Bone marrow (tissue), 2 donors: ENCODE measurements around the gene SYT1.
"Not testable (repeated sequence)": the region's sequence is repeated elsewhere in the genome, so short reads cannot be mapped to it uniquely, and the experiment has no call there.

Experiments used
- DNase-seq, 2 donors: peaks; one replicate each; lab custom pipeline; 2025; lab: John Stamatoyannopoulos, UW

The SYT1 gene

DNA sequence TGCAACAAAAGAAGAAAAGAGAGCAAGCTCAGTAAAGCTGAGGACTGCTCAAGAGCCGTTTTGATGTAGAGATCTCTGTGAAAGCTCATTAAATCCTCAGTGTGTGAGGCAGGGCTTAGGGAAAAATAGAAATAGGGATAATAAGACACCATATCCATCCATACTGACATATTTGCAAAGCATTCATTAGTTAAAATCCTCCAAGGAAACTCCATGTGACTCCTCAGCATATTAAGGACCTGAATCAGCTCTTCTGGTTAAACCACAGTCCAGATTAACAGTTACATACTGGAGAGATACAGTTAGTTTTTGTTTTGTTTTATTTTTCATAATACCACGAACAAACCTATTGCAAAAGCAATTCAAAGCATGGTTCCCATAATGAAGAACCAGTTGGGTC, 538.0 kb downstream of the SYT1 start:
- DNase-seq = no peak

DNA sequence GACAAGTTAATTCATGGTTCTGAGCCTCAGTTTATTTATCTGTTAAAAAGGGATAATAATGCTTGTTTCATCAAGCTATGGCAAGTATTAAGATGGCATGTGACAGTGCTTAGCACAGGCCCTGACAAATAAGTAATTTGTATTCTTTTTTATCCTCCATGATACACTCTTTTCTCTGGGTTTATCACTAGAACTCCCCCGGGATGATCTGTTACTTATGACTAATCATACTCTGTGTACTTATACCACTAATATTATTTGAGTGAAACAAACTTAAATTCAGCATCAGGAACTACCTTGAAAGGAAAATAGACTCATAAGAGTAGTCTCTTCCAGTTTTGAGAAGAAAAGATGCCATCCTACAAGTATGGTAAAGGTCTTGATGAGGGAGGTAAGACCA, 542.4 kb downstream of the SYT1 start:
- DNase-seq = no peak

DNA sequence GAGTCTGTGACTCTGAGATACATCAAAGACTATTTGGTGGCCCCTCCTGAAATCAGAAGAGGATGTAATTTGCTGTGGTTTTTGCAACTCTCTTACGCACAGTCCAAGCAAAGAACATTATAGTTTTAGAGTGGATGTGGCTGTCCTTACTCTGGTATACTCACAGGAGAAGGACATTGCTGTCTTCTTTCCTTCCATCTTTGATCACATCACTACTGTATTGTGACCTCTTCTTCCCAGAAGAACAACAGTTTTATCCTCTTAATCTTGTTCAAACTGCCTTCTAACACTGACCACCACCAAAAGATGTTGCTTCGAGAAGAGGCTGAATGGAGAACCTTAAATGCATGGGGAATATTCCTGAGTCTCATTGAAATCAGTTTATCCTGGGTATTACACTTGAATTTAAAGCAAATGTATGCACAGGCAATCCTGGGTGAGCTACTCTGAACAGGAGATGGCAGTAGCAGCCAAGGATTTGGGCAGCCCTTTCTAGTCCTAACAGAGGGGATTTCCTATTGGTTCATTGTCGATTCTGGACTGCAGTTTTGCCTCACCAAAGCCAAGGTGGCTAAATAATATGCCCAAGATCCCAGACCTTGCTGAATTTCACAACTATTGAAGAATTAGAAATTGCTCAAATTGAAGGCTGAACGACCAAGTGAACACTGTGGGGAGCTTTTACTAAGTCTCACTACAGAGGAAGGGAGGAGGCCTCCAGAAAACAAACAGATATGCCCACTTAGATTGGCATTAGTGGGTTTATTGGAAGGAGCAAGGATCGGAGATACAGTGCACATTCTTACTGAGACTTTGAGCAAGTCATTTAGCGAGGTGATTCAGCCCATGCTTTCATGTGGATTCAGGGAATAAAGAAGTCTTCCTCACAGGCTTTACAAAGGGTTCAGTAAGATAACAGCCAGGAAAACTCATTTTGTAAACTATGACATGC, 543.4 kb downstream of the SYT1 start:
- DNase-seq = no peak

DNA sequence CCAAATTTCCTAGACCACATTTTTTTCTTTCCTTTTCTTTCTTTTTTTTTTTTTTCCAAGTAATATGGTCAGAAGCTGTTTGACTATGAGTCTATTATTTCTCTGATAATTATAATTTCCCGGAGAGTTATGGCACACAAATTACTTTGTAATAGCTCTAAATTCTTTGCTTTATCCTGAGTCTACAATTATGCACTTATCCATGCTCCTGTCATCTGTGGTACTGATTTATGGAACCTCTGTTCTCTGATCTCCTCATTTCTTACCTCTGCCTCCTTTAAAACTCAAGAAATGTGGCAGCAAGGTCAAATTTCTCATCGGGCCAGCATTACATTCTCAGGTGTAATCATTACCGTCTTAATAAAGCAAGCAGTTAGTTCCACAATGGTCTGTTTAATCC, 544.1 kb downstream of the SYT1 start:
- no peak for DNase-seq

DNA sequence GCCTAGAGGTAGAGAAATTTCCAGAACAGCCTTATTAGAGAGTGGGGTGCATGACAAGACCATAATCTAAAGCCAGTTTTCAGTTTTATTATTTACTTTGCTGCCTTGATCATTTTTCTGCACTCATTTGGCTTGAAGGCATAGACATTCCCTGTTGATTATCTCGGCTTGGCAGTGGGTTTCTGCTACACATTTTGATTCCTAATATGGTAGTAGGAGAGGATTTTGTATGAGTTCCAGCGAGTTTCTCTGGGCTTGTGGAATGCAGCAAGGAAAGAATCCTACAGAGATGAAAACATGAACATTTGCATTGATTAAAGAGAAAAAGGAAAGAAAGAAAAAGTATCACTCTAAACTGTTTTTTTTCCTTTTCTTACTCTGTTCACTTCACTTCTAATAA, 545.0 kb downstream of the SYT1 start:
- no peak for DNase-seq

DNA sequence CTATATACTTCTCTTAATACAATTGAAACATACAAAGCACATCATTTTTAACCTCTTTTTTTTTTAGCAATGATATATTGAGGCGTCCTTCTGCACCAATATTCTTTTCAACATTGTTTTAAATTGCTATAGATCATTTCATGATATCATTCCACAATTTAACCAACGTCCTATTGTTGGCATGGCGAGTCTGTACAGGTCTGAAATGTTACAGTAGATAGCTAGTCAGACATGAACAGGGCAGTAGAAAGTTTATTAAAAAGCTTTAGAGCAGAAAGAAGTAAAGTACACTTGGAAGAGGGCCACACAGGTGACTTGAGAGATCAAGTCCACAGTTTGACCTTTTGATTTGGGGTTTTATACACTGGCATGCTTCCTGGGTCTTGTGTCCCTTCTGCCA, 547.2 kb downstream of the SYT1 start:
- no peak for DNase-seq

DNA sequence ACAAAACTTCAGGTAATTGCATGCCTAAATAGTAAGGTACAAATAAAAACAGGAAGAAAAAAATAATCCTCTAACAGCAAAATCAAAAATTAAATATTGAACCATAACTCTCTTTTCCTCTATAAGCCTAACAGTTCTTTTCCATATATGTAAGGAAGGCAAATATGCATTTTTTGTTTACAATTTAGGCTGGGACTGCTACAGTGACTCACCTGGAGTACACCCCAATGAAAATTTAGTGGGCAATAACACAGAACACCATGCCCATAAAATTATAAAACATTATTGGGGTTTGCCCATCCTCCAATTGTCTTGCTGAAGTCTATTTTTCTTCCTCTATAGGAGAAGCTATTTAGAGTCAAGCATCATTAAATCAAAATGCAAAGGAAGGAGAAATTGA, 549.2 kb downstream of the SYT1 start:
- no peak for DNase-seq

DNA sequence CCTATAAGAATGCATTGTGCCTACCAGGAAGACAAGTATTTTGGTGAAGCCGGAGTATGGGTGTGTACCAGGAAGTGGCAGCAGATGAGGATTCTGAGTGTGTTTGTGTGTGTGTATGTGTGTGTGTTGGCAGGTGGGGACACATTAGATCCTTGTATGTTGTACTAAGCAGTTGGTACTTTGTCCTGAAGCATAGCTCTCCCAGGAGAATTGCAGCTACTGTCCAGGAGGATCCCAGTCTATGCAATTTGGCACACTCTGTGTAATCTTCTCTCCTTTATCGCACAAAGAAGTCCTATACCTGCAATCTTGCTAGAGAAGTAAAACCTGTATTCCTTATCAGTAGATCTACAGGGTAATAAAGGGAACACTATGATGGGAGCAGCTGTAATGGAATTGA, 549.7 kb downstream of the SYT1 start:
- DNase-seq = no peak

DNA sequence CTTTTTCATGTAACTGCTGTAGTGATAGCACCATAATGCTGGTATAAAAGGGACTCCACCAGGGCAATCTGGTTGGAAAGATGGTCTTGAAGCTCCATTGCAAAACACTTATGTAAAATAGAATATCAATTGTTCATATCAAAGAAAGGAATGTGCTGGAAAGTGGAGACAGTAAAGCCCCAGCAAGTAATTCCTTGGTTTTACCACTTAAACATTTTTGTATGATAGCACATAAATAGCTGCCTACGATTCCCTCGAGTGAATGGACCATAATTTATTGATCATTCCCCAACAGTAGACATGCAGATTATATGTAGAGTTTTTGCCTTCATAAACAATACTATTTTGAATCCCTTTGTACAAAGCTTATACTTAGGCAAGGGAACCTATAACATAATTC, 550.7 kb downstream of the SYT1 start:
- DNase-seq = no peak

DNA sequence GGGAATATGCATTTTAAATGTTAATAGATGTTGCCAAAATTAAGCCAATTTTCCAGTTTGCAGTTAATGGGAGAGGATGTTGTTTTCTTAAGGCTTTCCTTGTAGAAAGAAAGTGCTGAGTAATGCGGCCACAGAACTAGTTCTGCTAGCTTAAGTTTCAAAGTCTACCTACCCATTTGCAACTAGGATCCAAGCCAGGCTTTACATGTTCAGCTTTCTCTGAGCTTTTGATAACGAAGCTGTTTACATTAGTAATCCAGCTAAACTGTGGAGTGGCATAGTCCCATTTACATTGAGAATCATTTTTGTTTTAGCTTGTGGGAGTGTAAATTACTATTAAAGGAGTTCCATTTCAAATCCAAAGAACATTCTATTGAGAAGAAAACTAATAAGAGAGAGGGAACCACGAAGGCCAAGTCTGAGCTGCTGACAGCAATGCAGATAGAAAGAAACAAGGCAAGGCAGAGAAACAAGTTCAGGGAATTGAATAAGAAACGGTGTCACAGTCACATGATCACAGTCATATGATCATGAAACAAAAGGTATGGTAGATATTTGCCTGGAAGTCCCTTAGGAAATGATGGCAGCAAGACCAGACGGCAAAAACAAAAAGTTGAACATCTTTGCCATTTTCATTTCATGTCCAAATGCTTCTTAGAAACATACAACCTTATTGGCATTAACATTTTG, 551.3 kb downstream of the SYT1 start:
- DNase-seq = no peak

DNA sequence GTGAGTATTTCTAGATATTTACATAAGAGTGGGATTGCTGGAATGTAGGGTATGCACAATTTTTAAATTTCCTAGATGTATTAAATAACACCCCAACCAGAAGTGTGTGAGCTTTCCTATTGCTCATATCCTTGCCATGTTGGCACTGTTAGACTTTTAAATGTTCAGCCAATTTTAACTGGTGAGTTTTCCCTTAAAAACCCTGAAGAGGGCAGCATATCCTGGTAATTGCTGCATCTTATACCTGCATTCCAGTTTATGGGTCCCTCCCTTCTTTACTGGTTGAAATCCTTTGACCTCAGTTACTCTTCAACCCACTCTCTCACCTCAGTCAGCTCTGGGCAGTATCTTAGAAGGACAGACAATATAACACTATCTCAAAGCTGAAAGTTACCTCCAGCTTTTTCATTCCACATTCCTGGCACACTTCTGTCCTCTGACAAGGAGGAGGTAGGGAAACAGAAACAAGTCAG, 555.6 kb downstream of the SYT1 start:
- no peak for DNase-seq

DNA sequence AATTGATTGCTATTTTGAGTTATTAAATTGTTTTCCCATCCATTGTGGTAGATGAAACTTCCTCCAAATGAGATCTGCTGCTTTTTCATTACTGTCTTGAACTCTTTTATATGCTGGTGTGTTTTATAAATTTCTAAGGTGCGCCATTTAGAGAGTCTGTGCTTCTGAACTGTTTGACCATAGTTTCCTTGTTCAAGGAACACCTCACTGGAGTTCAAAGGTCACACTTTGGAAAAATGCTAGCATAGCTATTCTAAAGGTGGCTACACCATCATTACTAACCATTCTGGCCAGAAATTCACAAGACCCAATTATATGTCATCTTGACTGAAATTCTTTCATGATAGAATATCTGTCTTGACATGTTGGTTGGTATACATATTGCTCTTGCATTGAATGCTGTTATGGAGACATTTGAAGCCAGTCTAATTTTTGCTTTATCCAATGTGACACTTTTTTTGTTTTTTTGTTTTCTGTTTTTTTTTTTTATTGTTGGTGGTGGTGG, 556.7 kb downstream of the SYT1 start:
- no peak for DNase-seq

DNA sequence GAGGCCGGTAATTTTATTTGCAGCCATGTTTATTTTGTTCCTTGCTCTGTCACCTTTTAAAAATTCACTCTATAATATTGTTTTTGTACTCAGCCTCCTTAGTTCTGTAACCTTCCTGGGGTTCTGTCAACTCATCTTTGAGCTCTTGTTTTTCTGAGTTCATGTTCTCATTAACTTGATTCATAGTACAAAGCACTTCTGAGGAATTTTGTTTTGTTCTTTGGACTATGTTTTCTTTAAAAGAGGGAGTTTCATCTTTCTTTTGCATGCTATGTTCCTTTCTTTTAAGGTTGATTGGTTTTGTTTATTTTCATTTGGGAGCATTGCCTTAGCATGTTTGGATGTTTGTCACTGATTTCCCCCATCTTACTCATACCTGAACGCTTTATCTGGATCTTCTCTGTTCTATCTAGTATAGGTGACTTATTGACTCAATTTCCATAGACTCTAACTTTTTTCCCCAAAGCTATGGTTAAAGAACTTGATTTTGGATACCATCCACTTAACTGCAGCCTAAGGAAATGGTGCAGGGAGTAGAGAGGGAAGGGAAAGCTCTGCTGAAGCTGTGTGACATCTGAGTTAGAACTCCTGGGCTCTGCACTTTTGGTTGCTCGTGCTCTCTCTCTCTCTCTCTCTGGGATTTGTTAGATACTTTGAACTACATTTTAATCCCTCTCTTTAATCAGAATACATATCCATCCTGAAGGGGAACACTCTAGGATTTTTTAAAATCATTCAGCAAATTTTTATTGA, 557.7 kb downstream of the SYT1 start:
- no peak for DNase-seq

DNA sequence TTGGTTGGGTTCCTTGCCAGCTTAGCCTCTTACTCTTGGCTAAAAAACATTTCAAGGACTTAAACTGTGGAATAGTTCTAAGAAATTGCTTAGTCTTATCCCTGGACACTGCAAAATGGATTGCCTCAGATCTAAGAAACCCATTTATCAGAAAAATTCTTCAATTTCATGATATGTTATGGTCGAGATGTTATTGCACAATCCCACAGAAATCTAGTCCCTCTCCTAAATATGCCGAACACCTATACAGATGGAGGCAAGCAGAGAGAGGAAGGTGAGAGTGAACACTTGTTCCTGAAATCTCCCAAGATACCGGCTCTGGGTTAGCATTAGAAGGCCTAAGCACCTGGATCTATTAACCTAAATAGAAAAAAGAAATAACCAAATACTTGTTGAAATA, 559.0 kb downstream of the SYT1 start:
- DNase-seq = no peak

DNA sequence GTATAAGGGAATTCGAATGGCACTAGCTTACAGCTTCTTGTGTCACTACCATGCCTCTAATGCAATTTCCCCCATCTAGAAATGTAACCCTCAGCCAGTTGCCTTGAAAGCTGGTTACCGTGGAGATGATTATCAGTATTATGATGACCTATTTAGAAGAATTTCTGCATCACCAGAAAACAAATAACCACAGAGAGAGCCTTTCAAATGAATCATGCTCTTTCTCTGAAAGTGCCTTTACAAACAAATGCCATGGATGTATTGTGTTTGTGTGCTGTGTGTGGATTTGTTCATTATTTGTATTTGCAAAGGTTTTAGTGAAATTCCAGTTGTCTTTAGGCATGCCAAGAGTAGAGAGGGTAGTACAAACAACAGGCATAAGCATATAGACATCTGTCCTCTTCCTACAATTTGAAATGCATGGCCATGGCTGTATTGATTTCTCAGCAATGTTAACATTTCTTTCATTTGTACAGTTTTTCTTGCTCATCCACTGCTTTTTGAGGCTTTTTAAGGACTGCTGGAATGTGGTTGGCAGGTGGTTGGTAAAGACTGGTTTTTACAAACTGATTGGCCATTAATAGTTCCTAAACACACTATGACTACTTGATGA, 559.6 kb downstream of the SYT1 start:
- DNase-seq = no peak

DNA sequence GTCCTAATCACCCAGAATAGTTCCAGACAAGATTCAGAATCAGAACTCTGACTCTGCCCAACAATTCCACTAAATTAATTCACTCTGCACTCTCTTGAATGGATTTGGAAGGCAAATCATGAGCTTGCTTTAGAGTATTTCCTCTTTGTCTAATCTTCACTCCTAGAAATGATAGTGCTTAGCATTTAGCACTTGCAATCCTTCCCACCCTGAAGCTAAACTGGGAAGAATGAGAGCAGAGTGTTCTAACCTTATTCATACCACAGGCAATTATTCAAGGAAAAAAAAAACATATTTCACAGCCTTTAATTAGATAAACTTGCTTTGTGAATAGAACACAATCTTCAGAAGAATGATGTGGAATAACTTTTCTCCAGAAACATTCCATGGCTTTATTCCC, 561.5 kb downstream of the SYT1 start:
- DNase-seq = no peak

DNA sequence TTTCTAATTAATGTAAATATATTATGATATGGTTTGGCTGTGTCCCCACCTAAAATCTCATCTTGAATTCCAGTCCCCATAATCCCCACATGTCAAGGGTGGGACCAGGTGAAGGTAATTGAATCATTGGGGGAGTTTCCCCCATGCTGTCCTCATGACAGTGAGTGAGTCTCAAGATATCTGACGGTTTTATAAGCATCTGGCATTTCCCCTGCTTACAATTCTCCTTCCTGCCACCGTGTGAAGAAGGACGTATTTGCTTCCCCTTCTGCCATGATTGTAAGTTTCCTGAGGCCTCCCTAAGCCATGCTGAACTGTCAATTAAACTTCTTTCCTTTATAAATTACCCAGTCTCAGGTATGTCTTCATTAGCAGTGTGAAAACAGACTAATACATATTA, 562.2 kb downstream of the SYT1 start:
- DNase-seq = not testable (repeated sequence)

DNA sequence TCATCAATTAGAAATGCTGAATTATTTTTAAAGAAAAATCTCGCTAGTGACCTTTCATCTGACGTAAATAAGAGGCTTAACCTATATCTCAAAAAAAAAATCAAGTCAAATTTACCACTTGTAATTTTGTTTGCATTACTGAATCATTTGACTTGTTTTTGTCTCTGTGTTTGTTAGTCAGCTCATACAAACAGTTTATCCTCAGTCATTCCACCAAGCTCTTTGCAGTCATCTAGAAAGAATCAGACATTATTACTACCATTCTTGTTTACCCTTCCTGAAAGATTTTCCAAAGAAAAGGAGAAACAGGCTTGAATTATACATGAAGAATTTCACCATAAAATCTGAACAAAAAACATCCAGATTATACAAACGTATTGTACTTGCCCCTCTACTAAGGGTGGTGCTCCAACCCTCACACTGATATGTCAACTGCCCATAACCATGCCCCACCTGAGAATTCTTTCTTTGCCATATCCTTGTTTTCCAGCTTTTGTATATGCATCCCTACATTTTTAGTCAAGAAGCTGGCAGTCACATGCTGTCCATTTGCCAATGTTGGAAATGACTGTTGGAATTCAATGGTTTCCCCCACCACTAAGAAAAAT, 569.0 kb downstream of the SYT1 start:
- no peak for DNase-seq

DNA sequence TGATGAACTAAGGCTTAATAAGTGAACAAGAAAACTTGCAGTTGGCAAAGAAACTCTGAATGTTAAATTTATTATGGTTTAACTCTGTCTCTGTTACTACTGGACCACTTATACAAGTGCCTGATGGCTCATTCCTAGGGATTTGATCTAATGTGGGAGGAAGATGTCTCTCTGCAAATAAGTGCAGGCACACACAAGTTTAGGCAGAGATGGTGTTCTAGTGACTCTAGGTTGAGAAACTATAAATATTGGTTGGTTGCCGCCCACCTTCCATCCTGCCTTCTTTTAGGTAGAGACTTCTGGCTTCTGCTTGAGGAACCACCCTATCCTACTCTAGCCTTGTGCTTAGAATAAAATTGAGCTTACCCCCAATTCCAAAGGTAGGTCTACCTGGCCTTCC, 570.0 kb downstream of the SYT1 start:
- no peak for DNase-seq

DNA sequence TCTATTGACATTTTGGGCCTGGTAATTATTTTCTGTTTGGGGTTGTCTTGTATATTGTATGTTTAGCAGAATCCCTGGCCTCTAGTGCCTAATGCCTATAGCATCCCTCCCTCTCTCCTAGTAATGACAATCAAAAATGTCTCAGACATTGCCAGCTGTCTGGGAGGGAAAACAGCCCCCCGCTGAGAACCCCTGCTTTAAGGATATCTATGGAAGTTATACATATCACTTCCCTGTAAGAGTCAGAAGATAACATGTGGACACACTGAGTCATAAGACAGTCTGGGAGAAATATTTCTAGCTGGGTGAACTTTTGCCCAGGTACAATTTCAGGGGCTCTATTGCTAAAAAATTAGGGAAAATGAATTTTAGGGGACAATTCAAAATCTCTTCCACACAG, 571.2 kb downstream of the SYT1 start:
- no peak for DNase-seq

DNA sequence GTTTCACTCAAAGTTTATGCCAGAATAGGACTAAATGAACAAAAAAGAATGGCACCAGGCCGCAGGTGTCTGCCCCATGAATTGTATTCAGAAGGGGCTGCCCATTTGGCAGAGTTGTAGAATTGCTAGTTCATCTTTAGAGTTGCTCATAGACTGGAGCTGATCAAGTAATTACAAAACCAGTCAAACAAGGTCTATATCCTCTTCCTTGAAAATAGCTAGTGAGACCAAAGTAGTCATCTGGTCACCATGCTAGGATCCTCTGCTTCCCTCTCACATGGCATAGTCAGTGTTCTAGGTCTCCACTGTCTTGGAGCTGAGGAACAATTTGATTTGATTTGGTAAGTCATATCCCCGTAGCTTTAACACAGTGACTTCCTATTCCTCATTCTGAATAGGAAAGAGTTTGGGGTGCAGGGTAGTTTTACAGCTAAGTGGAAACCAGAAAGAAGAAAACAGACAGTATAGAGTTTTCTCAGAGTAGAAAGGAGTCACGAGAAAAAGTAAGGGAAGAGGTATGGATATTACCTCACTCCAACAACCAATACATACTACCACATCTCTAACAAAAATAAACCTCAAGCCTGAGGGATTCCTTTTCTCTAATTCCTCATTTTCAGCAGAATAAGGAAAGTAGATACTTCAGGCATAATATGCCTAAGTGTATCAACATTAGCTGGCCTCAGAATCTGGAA, 574.1 kb downstream of the SYT1 start:
- no peak for DNase-seq
